Frontal cortex (tissue), 4 donors: ENCODE data around the gene PDSS2. TPM values are rescaled to one million over a fixed set of nuclear protein-coding genes. Genes with fewer than 3 reads are reported as not detected.
A peak's percentile ranks its signal among the peaks of the same experiment; 100 is the strongest.
"Not testable (repeated sequence)": the region's sequence is repeated elsewhere in the genome, so short reads cannot be mapped to it uniquely, and the experiment has no call there.

Source experiments
- DNase-seq, 2 donors: peaks; one replicate each; pipeline ENCODE4 v3.0.0; 2012; ENCODE audit warnings: low spot score in 2 of 2
- FAIRE-seq: peaks from 2 replicates; lab custom pipeline; 2012; peaks lifted over from hg19 to GRCh38; lab: Jason Lieb, UNC
- total RNA-seq: library from RNA; depleted of rRNA; stranded (reverse); fragments of >200 nt; gene quantifications from one replicate; pipeline ENCODE4 v1.2.3, GENCODE V29; 2014
- donor health status: control.
- donor health status: control.
- donor health status: control.

PDSS2 gene
- total RNA-seq, 1 donor from 2014 or later, result 6.9 TPM

DNA sequence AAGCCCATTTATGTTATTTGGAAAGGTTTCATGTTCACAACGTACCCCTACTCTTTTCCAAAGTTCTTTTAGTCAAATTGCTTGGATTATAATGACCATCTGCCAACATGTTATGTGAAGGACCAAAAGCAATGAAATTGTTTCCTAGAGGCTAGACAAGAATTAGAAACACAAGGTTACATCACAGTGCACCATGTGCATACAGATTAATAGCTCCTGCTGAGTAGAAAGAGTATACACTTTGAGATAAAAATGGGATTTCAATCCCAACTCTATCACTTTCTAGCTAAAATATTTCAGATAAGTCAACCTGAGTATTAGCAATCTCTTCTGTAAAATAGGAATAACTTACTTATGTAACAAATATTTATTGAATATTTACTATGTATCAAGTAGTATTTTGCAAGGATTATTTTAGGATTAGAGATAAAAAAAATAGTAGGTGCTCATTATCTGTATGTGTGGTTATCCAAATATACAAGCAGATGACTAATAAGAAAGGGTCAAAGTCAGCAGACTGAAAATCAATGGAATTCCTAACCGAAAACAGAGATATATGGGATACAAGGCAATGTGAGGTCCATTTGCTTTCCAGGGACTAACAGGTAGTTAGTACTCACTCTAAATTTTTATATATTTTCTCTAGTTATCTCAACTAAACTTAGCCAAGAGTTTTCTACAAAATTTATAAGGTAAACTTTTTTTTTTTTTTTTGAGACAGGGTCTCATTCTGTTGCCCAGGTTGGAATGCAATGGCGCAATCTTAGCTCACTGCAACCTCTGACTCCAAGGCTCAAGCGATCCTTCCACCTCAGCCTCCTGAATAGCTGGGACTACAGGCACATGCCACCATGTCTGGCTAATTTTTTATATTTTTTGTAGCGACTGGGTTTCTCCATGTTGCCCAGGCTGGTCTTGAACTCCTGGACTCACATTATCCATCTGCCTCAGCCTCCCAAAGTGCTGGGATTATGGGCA lies 127.7 kb downstream of the PDSS2 start:
- no peak for DNase-seq
- no peak for FAIRE-seq

DNA sequence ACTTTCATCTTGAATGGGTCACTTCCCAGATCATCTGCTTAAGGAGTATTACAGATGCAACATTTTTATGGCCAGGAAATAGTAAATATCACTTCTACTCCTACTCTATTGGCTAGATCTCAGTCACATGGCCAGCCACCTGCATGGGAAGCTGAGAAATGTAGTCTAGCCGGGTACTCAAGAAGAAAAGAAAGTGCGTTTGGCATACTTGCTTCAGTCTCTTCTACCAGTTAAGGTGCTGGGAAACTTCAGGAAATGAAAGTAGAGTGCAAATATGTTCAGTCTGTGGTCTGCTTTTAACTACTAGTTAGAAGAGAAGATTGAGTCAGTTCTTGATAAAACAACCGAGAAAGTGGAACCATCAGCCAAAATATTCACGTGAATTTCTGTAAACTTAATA lies 129.2 kb downstream of the PDSS2 start:
- FAIRE-seq, result no peak
- DNase-seq, result no peak

DNA sequence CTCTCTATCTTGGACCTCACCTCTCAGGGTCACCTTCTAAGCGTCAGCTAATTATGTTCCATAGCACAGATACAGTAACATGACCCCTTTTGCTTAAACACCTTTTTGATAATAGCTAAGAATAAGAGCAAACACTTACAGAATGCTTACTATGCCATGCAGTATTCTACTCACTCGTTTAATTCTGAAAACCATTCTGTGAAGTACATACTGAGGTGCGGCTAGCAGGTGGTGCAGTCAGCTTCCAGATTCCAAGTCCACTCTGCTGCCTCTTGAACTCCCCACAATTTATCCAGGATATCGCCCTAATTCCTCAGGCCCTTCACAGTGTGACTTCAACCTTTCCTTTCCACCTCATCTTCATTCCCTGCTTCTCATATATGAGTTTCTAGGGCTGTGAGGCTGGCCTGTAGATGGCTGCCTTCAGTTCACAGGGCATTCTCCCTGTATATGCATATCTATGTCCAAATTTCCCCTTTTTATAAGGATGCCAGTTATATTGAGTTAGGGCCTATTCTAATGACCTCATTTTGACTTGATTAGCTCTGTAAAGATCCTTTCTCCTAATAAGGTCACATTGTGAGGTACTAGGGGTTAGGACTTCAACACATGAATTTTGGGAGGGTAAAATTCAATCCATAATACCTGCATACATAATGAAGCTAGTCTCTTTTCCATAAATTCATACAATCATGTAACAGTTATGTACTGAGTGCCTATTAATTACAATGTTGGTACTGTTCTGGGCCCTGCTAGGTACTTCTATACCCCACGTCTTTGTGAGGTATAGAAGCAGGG lies 130.1 kb downstream of the PDSS2 start:
- FAIRE-seq, result no peak
- DNase-seq, result no peak

DNA sequence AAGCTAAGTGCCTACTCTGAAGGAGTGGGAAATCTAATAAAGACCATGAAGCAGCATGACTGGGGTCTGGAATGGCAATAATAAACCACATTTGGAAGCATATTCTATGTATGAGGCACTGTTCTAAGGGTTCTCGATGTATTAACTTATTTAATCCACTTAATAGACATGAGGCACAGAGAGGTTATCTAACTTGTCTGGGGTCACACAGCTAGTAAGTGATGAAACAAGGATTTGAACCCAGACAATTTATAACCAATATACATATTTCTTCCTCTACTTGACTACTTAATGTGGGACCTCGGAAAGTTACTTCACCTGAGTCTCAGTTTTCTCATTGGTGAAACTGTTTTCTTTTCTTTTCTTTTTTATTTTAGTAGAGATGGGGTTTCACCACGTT lies 131.3 kb downstream of the PDSS2 start:
- DNase-seq (no peak), FAIRE-seq (no peak)

DNA sequence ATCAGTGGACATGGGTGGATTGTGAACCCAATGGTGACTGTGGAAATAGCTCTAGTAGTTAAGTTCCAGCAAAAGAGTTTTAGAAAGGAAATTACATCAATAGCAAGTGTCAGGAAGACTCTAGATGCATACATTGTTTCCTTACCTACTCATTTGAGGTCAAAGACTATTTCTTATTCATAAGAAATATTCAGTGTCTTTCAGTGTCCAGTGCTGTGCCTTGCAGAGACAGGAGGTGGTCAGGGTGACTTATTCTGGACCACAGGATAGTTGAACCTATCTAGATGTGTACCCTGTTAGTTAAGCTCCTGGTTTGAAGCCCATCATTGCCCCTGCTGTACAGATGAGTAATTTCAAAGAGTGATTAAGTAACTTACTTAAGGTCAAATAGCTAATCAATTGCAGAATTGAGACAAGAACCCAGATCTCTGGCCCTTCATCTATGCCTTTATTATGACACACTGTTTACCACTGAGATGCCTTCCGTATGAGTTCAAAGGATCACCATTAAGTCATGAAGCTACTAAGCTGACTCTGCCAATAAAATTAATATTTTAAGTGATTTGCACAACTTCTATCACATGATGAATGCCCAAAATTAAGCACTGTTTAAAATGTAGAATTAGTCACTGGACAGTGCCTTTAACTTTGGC lies 136.1 kb downstream of the PDSS2 start:
- DNase-seq (no peak), FAIRE-seq (no peak)

DNA sequence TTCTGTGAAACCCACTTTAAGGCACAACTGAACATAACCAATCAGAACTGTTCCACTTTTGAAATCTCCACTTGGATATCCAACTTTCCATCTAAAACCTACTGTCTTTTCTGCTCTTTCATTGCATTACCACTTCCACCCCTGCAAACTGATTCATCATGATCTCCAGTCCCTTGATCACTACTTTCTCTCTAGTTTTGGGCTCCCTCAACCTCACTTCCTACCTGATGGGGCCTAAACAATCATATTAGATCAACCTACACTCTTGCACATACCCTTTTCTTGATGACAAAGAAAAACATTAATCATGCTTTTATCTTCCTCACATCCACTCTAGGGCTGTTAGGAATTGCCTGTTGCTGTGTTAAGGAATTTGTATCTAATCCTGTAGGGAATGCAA lies 137.6 kb downstream of the PDSS2 start:
- DNase-seq (no peak), FAIRE-seq (no peak)

DNA sequence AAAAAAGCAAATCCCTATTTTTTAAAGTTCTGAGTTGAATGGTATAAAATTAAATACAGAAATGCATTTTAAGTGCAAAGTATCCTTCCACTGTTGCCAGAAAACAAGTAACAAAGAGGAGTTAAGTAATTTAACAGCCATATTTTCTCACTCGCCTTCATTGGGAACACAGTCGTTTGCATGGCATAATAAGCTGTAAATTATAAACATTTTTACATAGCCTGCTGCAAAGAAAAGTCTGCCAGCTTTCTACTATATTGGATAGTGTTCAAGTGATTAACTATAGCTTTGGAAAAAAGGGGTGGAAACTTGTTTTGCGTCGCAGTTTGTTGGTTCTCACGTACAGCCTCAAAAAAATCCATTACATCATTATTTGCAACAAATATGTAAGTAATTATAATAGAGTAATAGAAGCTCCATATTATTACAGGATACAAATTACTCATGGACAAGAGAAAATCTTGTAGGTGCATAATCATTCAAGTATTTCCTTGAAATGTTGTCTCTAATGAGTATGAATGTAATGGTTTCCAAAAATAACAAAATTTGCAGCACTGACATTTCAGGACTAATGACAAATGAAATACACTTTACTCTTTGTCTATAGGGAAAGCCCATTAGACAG lies 139.3 kb downstream of the PDSS2 start:
- no peak for FAIRE-seq
- no peak for DNase-seq

DNA sequence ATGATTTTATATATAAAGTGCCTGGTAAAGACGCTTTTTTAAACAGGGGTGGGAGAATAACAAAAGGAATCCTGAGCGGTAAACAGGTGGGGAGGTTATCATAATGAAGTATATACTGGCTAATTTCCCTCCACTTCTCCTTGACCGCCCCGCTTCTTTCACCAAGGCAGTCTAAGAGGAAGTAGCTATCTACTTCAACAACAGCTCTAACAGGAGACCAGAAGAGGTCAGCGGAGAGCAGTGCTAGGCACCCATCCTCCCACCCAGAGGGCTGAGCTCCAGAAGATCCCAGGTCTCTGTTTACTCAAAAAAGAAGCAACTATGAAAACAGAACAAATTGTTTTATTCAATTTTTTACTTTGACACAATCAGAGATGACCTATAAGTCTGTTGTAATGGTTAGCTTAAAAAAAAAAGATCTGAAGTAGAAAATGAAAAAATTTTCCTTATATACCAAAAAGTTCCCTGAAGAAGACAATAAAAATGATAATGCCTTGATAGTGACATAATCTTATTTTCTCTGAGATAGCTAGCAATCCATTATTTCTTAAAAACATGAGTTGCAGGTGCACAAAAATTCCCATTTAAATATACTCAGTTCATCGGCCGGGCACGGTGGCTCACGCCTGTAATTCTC lies 141.1 kb downstream of the PDSS2 start:
- FAIRE-seq (peak; percentile 17), DNase-seq (peak in 1 of 2 donors; percentile 29)

DNA sequence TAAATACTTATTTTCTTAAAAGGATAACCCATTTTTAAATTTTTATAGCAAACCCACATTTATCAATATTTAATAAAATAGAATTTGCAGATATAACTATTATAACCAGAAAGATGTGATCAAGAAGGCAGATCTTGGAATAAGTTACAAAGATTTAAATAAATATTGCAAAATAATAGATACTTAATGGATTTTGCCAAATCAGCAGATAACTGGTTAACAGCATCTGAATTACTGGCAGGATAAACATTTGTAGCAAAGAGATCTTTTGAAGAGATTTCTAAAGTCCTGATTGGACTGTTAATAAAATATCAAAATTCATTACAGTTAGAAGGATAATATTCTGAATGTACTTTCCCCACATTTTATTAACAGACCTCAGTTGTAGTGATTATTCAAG lies 144.2 kb downstream of the PDSS2 start:
- no peak for DNase-seq
- no peak for FAIRE-seq

DNA sequence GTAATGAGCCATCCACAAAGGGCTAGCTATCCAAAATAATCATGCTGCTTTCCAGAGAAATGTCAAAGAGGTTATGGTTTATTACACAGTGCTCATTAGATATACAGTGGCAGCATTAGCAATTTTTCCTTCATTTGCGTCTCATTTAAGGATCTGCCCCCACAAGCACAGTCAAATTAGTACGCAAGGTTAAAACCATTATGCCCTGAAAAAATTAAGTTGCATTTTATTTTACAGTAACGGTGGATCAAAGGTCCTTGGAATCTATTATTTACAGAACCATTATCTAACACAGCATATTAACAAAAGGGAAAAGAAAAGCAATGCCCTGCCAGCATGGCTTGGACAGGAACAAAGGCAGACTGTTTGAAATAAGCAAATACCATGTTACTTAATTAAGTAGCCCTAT lies 144.8 kb downstream of the PDSS2 start:
- DNase-seq, result no peak

DNA sequence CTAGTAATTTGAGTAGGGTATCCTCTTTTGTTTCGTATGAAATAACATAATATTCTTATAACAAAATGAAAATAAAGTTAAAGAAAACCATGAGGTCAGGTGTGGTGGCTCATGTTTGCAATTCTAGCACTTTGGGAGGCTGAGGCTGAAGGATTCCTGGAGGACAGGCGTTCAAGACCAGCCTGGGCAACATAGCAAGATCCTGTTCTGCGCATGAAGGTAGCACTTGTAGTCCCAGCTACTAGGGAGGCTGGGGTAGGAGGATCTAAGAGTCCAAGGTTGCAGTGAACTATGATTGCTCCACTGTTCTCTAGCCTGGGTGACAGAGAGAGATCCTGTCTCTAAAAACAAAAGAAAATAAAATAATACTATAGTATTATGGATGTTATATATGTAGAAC lies 145.6 kb downstream of the PDSS2 start:
- DNase-seq (no peak), FAIRE-seq (no peak)

More for the DNA sequence above, 144.8 kb downstream of the PDSS2 start:
- FAIRE-seq, result no peak

DNA sequence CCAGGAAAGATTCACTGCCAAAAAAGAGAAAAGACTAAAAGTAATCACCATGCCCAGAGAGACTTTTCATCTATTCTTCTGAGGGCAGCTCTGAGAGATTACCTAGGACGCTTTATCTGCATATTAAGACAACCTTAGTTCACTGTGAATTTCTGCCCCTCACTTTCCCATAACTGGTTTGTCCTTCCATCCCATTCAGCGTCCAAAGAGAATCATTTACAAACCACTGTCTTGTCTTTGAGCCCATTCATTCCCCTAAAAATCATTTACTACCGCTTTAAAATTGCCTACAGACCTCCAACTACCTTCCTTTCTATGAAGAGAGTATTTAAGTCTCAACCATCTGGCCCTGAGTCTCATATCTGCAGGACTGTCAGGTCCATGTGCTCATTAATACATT lies 149.0 kb downstream of the PDSS2 start:
- DNase-seq (no peak), FAIRE-seq (no peak)

DNA sequence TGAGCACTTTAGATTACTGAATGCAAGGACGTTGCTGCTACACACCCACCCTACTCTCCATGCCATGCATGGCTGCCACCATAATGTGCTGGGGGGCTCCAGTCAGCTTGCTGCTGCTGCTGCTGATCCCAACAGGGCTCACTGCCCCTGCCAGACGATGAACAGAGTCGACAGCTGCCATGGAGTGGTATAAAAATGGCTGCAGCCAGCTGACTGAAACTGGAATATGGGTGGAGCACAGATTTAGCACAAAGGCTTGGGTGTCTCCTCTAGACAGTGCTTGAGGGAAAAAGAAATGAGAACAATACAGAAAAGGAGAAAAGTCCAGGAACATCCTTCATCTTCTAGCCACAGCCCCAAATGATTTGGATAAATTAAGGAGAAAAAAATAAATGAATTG lies 150.7 kb downstream of the PDSS2 start:
- DNase-seq, result no peak
- no peak for FAIRE-seq

DNA sequence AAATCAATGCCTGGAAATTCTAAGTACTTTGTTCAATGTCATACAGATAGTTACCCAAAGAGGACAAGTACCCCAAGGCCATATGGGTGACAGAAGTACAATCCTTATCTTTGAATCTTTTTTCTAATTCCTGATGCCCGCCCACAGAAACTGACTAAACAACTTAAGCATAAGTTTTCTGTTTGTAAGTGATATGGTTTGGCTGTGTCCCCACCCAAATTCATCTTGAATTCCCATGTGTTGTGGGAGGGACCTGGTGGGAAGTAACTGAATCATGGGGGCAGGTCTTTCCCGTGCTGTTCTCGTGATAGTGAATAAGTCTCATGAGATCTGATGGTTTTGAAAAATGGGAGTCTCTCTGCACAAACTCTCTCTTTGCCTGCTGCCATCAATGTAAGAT lies 153.4 kb downstream of the PDSS2 start:
- DNase-seq, FAIRE-seq: not testable (repeated sequence)

DNA sequence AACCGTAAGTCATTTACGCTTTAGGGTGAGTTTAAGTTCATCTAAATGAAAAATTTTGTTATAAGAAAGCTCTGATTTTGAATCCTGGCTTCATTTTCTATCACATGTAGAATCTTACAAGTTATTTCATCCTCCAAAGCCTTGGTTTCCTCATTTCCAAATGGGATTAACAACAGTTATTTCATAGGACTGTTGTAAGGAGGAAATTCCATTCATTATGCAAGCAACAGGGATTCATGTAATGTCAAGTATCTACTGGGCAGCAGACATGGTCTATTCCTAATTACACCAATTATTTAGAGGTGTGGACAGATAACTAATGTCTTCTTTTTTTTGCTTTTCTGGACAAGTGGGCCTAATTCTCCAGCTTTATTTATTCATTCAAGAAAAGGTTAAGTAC lies 154.0 kb downstream of the PDSS2 start:
- DNase-seq (no peak), FAIRE-seq (no peak)

DNA sequence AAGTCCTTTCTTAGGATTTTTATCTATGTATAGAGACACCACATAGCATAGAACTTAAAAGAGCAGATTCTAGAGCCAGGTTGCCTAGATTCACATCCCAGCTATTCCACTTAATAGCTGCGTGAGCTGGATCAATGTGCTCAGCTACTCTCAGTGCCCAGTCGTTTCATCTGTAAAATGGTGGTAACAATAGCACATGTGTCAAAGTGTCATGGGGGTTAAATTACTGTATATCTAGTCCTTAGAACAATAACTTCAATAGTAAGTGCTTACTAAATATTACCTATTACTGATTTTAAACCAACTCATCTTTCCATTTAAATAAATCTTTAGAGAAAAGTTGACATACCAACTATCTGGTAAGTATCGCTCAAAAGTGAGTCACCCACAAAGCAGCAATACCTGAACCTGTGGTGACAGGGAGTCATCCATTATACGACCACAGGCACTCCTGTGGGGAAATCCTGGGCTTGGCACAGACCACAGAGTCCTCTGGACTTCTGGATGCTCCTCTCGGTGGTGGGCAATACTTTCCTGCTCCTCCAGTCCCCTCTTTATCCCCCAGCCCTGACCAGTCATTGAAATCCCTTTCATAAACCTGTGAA lies 154.8 kb downstream of the PDSS2 start:
- DNase-seq, result no peak

DNA sequence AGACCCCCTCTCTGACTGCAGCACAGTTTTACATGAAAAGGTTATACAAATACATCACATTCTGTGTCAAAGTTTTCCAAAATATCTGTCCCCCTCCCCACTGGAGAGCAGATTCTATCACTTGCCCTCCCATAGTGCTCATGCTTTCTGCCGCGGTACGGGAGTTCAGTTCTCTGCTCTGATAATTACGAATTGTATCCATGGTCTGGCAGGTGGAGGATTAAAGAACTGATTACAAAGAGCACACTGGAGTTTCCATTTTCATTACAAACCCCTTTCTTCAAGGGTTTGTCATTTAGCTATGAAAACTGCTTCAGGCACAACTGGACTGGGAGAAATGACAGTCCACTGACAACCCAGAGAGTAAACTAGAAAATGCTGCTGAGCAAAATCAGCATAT lies 166.0 kb downstream of the PDSS2 start:
- FAIRE-seq, result no peak

More for the DNA sequence above, 154.8 kb downstream of the PDSS2 start:
- no peak for FAIRE-seq

DNA sequence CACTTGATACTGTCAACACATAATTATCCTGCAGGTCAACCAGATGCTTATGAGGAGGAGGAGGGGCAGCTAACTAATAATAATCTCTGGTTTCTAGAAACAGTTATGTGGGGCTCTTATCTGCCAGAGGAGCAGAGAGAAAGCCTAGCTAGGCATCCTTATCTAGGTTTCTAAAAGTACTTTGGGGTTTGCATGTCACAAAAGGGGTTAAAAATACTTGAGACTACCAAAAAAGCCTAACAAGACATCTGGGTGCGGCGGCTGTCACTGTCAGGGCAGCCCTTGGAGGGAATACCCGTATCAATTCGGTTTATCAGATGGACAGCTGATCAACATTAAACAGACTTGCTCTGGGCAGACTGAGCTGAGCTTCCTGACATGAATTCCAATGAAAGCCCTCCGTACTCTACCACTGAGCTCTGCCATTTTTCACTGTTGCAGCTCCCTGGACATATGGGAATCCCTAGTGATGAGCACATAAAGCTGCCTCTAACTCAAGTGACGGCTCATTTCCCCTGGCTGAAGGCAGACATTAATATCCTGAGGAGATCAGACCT lies 166.6 kb downstream of the PDSS2 start:
- FAIRE-seq (no peak), DNase-seq (no peak)

More for the DNA sequence above, 166.0 kb downstream of the PDSS2 start:
- DNase-seq, result no peak

DNA sequence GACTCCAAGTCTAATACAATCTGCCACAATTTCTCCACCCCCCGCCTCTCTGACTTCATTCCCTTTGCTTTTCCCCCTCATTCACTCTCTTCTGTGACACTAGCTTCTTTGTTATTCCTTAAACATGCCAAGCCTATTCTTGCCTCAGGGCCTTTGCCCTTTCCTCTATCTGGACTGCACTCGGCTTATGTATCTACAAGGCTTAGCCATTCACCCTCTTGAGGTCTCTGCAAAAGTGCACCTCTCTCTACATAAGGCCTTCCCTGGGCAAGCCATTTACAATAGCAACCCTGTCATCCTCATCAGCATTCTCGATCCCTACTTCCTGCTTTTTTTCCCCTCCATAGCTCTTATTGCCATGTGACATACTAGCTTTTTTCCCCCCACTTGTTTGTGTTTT lies 168.9 kb downstream of the PDSS2 start:
- DNase-seq, result no peak
- no peak for FAIRE-seq
